ENCODE measurements around the gene SLAMF1.
"Not testable (repeated sequence)": the region's sequence is repeated elsewhere in the genome, so short reads cannot be mapped to it uniquely, and the experiment has no call there.

SLAMF1 gene

DNA sequence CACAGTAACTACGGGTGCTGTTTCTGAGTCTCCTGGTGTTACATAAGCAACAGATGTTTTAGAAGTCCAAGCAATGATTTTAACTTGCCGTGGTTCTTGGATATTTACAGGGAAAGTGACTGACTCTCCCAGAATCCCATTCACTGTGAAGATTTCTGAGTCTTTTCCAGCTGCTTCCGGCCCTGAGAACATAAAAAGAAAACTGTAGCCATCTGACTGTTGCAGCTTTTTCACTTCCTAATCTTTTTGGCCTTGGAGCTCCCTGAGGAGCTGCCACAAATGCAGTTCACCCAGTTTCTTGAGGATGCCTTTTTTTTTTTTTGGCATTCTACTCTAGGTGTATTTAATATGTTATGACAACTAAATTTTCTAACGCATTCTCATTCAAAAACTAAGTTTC is 81.3 kb downstream of the SLAMF1 start:
- DNase-seq (ENCODE audit: low read depth in 2 of 2, low spot score in 1 of 2) = no peak

DNA sequence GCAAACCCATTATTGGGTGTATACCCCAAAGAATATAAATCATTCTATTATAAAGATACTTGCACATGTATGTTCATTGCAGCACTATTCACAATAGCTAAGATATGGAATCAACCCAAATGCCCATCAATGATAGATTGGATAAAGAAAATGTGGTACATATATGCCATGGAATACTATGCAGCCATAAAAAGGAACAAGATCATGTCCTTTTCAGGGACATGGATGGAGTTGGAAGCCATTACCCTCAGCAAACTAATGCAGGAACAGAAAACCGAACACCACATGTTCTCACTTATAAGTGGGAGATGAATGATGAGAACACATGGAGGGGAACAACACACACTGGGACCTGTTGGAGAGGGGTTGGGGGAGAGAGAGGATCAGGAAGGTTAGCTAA is 83.6 kb downstream of the SLAMF1 start:
- DNase-seq (ENCODE audit: low read depth in 2 of 2, low spot score in 1 of 2) = not testable (repeated sequence)

GRCh38 chr1:160562745-160563144 is 84.1 kb downstream of the SLAMF1 start:
- not testable (repeated sequence) for DNase-seq (ENCODE audit: low read depth in 2 of 2, low spot score in 1 of 2)

DNA sequence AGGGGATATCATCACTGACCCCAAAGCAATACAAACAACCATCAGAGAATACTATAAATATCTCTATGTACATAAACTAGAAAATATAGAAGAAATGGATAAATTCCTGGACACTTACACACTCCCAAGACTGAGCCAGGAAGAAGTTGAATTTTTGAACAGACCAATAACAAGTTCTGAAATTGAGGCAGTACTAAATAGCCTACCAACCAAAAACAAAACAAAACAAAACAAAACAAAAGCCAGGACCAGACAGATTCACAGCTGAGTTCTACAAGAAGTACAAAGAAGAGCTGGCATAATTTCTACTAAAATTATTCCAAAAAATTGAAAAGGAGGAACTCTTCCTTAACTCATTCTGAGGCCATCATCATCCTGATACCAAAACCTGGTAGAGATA is 86.0 kb downstream of the SLAMF1 start:
- DNase-seq (ENCODE audit: low read depth in 2 of 2, low spot score in 1 of 2) = no peak

DNA sequence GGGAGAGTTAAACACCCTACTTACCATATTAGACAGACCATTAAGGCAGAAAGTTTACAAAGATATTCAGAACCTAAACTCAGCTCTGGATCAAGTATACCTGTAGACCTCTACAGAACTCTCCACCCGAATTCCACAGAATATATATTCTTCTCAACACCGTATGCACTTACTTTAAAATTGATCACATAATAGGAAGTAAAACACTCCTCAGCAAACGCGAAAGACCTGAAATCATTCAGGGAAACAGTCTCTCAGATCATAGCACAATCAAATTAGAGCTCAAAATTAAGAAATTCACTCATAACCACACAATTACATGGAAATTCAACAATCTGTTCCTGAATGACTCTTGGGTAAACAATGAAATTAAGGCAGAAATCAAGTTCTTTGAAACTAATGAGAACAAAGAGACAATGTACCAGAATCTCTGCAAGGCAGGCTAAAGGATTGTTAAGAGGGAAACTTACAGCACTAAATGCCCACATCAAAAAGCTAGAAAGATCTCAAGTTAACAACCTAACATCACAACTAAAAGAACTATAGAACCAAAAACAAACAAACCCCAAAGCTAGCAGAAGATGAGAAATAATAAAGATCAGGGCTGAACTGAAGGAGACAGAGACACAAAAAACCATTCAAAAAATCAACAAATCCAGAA is 86.7 kb downstream of the SLAMF1 start:
- no peak for DNase-seq (ENCODE audit: low read depth in 2 of 2, low spot score in 1 of 2)

DNA sequence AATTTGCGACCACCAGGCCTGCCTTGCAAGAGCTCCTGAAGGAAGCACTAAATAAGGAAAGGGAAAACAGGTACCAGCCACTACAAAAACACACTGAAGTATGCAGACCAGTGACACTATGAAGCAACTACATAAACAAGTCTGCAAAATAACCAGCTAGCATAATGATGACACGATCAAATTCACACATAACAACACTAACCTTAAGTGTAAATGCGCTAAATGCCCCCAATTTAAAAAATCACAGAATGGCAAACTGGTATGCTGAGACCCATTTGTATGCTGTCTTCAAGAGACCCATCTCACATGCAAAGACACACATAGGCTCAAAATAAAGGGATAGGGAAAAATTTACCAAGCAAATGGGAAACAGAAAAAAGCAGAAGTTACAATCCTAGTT is 87.4 kb downstream of the SLAMF1 start:
- not testable (repeated sequence) for DNase-seq (ENCODE audit: low read depth in 2 of 2, low spot score in 1 of 2)

DNA sequence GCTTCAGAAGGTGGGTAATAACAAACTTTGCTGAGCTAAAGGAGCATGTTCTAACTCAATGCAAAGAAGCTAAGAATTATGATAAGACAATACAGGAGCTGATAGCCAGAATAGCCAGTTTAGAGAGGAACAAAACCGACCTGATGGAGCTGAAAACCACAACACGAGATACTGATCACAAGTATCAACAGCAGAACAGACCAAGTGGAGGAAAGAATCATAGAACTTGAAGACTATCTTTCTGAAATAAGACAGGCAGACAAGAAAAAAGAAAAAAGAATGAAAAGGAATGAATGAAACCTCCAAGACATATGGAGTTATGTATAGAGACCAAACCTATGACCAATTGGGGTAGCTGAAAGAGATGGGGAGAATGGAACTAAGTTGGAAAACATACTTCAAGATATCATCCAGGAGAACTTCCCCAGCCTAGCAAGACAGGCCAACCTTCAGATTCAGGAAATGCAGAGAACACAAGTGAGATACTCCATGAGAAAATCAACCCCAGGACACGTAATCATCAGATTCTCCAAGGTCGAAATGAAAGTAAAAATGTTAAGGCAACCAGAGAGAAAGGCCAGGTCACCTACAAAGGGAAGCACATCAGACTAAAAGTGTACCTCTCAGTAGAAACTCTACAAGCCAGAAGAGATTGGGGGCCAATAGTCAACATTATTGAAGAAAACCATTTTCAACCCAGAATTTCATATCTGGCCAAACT is 88.0 kb downstream of the SLAMF1 start:
- no peak for DNase-seq (ENCODE audit: low read depth in 2 of 2, low spot score in 1 of 2)

All from stimulated activated CD8-positive, alpha-beta memory T cell treated with anti-CD3 and anti-CD28 coated beads, Interleukin-4, amount 100 ng/mL, for 4 hours (primary cell).